Hematopoietic multipotent progenitor cell treated with erythropoietin and hydrocortisone succinate and interleukin-3 and kit ligand, for 15 days (in vitro differentiated cells): ENCODE measurements around the gene RAP1B.

Source experiments
- DNase-seq: peaks from one replicate; pipeline ENCODE4 v3.0.0-alpha.2; 2015; ENCODE audit warnings: low spot score

RAP1B gene

DNA sequence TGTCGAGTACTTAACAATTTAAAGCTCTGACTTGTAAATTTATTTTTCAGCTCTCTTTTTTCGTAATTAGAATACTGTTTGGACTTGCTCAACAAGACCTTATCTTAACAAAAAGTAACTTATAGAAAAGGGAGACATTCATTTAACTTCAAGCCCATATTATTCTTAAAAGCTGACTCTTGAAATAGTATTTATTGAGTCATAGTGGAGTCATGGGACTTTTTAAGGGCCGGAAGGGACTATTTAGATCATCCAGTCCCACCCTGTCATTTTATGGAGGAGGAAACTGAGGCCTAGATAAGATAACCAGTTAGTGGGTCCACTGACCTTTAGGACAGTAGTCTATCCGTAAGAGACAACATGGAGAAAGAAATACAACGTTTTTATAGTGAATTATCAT, 1.5 kb downstream of the RAP1B start:
- peak; percentile 23 for DNase-seq

DNA sequence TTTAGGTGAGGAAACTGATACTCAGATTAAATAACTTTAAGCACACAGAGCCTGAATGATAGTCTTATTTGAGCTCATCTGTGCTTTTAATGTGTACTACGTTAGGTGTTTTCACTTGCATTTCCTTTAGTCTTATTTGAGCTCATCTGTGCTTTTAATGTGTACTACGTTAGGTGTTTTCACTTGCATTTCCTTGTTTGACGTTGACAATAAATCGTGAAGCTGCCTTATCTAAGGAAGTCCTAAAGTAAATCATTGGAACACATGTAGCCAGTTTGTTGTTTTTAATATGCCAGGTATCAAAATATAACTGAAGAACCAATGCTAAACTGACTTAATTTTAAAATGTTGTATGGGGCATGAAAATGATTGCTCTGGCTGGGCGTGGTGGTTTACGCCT, 2.0 kb downstream of the RAP1B start:
- no peak for DNase-seq

DNA sequence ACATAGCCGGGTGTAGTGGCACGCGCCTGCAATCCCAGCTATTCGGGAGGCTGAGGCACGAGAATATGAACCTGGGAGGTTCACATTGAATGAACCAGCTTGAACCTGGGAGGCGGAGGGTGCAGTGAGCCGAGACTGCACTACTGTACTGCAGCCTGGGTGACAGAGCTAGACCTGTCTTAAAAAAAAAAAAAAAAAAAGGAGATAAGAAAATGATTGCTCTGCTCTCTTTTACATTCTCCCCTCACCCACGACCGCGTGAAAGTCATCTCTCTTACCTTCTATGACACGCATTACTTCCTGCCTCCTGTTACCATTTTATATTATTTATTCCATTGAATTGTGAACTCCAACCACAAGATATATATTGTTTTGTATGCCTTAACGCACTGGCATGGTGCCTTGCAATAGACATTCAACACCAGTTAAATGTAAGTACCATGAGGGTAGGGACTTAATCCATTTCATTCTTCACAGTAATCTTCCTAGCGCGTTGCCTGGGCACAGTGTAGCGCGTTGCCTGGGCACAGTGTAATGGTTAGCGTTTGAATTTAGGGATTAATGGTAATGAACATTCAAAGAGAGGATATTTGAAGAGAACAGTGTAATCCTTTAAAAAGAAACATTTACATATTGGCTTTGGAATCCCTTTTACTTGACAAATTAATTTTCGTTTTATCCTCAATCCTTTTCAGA, 2.7 kb downstream of the RAP1B start:
- no peak for DNase-seq

DNA sequence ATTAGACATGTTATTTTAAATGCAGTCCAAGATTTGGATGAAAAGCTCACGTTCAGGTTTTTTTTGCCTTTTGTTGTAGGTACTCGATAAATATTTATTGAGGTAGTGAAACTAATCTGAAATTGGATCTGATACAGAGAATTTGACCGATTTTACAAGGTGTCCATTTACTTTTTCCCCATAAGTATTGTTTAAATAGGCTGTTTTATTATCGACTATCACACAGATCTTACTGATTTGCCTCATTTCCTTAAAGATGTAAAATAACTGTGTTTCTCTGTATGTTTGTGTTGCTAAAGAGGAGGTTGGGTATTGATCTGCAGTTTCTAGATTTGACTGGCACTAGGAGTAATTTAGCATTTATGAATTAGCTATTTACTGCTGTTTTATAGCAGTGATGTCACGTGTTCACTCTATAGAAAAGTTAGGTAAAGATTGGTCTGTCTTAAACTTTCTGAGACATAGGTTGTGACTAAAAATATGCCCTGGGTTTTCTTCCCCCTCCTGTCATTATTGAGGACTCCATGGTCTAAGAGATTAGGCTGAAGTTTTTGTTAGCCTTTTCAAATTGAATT, 3.5 kb downstream of the RAP1B start:
- no peak for DNase-seq

DNA sequence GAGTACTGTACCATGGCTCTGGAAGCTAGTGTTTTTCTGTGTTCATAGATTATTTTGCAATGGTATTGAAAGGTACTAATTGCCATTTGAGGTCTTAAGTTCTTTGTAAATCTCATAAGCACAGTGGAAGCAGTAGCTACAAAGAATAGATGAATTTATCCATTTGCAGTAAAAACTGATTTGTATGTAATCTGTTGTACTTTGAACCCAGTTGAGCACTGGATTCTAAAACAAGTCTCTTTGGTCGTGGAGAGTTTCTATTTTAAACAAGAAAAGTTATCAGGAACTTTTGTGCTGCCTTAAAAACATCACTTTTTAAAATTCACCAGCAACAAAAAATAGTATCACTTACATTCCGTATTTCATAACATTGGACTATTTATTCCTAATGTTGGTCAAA, 4.1 kb downstream of the RAP1B start:
- DNase-seq = no peak

DNA sequence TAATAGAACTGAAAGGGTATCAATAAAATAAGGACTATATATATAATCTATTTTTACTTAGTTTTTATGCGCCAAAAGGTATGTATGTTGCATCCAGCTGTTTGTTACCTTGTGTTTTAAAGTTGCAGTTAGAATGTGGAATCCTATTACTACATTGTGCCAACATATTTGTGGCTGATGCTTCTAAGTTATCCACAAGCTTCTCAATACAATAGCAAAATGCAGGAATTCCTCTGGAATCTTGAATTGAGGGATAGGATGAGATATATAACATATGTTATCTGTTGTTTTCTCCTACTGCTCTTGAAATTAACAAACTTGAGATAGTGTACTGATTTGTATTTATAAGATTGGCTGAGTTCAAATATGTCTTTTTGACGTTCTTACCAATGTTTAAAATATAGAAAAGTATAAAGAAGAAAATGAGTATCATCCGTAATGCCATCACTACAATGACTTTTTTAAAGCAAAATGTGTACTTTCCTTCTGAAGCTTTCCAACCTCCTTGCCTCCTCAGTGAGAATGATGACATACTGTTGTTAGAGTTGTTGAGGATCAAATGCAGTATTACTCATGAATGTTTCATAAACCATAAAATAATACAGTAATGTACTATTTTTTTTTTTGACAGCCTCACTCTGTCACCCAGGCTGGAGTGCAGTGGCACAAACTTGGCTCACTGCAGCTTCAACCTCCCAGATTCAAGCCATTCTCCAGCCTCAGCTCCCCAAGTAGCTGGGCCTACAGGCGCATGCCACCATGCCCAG, 6.6 kb downstream of the RAP1B start:
- no peak for DNase-seq

DNA sequence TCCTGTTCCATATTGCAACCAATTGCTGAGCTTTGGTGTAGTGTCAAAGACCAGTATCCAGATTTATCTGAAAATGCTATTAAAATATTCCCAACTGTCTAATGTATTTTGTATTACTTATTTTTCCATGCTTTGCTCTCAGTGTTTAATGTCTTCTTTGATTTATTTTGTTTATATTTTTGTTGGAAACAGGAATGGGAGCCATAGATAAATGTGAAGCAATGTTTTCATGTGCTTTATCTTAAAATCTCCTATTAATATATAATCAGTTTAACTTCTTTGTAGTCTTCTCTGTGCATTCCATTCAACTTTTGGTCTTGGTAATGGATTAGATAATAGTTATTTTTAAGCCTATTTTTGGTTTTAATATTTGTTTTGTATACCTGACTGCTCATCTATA, 8.8 kb downstream of the RAP1B start:
- DNase-seq = no peak

DNA sequence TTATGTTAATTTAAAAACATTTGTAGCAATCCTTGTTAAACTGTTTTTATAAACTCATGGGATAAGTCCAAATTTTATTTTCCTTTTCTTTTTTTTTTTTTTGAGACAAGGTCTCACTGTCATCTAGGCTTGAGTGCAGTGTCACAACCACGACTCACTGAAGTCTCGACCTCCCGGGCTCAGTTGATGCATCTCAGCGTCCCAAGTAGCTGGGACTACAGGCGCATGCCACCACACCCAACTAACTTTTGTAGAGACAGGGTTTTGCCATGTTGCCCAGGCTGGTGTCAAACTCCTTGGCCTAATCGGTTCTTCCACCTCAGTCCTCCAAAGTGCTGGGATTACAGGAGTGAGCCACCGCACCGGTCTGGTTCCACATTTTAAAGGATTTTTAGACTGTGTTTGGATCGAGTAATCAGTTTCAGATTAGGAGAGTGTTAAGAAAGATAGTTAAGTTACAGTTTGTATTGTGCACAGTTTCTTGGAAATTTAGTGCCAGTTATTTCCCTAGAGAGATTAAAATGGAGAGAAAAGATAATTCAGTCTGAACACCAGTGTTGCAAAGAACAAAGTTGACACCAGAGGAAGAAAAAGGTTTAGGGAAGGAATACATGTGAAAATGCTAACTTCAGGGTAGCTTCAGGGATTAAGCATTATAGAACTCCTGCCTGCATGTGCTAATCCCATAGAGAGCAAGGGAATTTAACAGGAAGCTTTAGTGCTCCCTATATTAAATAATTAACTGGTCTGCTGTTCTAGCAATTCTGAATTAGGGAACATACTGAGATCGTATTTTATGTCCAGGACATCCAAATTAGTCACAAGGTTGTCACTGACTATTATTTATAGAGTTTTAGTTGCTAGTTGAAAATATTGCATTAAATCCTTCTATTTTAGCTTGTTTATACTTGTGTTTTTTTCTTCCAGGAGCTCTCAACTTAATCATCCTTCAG, 10.1 kb downstream of the RAP1B start:
- no peak for DNase-seq

DNA sequence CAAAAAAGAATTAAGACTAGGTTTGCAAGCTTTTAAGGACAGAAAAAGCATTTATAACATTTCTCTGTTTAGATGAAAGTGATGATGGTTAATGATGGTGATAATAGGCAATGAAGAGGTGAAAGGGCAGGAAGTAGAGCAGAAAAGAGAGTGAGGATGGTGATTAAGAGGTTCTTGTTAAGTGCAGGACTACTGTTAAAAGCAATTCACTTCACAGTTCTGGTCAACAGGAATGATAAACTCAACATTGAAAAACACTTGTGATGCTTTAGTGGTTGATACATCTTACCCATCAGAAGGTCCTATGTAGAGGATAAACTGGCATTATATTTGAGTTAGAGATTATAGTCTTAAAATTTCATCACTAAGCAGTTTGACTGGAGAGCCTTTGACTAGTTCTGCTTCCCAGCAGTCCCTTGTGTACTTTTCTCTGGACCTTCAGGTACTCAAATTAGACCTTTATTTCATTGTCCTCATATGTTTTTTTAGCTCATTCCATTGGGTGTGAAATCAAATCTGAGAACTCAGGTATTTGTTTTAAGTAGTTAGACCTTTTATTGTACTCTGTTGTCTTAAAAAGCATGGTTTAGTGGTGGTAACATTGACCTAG, 10.9 kb downstream of the RAP1B start:
- no peak for DNase-seq

DNA sequence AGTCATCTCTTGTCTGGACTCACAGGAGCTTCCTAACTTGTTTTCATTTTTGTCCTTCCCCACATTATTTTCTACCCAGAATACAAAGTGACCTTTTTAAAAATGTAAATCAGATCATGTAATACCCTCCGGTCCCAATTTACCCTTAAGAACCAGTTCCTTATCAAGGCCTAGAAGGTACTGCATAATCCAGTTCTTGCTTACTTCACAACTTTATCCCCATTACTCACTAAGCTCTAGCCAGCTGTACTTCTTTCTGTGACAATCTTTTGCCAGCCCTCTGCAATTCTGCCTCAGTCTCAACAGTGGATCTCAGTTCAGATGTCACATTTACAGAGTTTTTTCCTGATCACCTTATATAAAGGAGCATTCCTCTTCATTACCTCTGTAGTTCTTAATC, 11.6 kb downstream of the RAP1B start:
- DNase-seq = no peak

DNA sequence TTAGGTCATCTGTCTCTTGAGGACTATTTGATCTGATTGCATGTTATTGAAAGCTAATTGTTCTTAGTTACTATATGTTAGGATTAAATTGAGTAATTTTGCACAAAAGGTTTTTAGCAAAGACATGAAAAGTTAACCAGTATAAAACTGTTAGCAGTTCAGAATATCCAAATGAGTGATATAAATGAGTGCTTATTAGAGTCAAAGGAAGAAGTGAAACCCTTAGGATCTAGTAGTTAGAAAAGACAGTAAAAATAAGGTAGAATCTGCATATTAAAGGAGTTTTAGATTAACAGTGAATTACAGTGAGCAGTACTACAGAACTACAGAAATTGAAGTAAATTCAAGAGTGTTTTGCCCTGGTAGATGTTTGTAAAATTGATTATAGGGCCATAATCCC, 12.4 kb downstream of the RAP1B start:
- no peak for DNase-seq

DNA sequence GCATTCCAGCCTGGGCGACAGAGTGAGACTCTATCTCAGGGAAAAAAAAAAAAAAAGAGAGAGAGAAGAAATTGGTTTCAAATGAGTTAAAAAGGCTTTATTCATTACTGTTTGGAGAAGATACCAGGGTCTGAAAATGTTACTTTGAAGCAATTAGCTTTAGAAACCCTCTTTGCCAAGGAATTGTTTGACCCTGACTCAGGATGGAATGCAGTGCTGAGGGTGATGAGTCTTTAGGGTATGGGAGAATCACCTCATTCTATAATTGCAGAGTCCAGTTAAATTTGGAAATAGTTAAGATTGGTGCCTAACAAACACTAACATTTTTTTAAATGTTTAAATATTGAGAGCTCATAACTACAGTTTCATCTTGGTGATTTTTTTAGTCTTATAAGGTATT, 13.3 kb downstream of the RAP1B start:
- no peak for DNase-seq

DNA sequence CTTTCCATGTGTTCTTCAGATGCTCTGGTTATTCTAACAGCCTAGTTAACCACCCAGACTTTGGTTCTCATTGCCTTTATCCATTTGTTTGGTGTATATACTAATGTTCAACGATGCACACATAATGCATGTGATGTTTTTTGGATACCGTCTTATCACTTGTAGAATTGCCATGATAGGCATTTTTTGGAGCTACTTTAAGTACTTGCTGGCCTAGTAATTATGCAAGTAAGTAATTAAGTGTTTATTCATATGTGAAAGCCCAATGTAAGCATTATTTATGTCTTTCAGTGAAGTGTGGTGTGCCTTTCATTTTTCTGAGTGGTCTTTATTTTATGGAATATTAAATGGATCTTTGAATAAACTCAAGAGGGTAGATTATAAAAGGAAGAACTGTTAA, 14.2 kb downstream of the RAP1B start:
- no peak for DNase-seq

DNA sequence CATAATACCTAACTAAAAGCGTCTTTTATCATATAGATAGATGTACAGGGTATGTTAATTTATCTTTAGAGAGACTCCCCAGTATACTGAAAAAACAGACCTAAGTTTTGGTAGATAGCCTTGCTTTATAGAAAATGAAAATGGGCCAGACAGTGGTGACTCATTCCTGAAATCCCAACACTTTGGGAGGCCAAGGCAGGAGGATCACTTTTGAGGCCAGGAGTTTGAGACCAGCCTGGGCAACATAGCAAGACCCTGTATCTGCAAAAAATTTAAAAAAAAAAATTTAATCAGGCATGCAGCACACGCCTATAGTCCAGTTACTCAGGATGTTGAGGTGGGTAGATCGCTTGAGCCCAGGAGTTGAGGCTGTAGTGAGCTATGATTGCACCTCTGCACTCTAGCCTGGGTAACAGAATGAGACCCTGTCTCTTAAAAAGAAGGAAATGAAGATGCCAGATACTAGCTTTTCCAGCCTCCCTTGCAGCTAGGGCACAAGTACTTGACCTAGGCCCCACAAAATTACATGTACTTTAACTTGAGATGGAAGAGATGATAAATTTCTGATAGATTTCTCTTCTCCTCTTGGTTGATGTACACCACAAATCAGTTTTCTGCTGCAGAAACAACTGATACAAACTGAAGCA, 17.1 kb downstream of the RAP1B start:
- no peak for DNase-seq

DNA sequence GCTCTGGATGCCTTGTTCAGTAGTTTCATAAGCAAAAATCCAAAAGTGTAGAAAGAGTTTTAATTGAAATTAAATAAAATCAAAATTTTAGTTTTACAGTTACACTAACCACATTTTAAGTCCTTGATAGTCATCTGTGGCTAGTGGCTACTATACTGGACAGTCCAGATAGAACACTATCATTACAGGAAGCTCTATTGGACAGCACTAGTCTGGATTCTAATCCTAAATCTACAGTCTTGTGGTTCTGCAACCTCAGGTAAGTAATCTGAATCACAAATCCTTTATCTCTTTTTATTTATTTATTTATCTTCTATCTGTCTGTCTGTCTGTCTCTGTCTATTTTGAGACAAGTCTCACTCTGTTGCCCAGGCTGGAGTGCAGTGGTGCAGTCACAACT, 18.0 kb downstream of the RAP1B start:
- no peak for DNase-seq

DNA sequence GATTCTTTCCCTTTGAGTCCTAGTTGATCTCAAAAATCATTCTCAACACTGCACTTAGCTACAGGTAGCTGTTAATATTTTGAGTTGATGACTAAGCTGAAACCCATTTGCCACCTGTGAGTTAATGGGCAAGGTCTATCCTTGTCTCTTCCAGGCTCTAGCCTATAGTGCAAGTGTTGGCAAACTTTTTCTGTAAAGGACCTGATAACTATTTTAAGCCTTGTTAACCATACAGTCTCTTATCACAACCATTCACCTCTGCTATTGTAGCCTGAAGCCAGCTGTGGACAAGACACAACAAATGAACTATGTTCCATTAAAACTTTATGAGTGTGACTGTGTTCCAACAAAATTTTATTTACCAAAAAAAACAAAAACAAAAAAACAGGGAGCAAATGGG, 19.4 kb downstream of the RAP1B start:
- no peak for DNase-seq

DNA sequence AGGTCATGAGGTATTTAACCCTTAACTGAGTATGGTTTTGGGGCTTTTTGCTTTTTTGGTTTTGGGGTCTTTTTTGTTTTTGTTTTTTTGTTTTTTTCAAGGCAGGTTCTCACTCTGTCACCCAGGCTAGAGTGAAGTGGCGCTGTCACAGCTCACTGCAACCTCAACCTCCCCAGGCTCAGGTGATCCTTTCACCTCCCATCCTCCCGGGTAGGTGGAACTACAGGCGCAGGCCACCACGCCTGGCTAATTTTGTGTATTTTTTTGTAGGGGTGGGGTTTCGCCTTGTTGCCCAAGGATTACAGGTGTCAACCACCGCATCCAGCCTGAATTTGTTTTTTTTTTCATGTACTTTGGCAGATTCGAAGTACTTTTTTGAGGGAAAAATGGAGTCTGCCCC, 19.9 kb downstream of the RAP1B start:
- no peak for DNase-seq

DNA sequence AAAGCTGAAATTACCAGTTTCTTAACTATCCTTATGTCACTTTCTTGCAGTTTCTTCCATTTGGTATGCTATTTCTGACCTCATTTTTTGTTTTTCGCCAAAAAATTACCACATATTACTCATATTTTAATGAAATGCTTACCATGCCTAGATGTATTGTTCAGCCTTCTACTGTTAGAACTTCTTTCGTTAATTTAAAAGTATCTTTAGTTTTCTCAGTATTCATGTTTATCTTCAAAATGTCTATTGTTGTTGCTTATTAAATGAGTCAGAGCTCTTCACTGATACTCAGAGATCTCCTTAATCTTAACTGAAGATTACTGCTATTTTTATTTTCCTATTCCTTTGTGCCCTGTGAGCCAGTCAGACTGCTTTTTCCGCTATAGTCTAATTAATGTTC, 20.5 kb downstream of the RAP1B start:
- DNase-seq = no peak

DNA sequence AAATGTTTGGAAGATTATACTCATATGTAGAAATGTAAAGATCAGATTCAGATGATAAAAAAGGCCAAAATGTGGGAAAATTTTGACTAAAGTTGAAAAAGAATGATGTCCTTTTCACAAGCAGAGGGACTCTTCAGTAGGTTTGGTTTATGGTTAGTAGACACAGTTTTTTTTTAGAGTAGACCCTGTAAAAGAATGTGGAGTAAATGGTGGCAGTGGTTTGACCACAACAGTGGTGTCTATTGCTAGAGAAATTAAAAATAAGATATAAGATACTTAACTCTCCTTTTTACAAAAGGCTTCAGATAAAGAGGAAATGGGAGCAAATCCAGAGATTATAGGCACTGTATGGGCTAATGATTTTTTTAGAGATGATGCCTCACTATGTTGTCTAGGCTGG, 21.8 kb downstream of the RAP1B start:
- DNase-seq = no peak

DNA sequence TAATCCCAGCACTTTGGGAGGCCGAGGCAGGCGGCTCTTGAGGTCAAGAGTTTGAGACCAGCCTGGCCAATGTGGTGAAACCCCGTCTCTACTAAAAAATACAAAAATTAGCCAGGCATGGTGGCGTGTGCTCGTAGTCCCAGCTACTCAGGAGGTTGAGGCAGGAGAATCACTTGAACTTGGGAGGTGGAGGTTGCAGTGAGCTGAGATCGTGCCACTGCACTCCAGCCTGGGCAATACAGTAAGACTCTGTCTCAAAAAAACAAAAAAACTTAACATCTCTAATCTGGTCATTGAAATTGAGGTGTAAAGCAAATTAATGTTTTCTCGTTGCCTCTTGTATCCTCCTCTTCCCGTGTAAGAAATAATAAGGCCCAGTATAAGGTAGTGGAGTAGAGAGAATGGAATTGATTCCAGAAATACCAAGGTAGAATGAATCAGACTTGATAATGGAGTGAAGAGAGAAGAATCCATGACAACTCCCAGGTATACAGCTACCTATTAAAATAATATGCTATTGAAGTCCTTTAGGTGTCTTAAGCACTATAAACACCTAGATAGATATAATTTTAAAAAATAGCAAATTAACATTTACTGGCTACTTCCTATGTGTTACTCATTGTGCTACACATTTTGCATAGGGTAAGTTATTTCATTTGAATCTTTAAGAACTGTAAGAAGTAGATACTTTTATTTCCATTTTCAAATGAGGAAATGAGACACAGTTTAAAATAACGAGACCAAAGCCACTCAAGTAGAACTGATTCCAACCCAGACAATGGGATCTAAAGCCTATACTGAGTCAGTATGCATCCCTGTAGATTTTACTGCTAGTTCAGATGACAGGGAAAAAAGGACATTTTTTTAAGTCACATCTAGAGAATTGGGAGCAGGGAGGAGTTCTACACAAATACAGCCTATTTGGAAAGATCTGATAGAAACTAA, 23.2 kb downstream of the RAP1B start:
- DNase-seq = no peak
